ENCODE data around the gene MAP3K15.

DNA sequence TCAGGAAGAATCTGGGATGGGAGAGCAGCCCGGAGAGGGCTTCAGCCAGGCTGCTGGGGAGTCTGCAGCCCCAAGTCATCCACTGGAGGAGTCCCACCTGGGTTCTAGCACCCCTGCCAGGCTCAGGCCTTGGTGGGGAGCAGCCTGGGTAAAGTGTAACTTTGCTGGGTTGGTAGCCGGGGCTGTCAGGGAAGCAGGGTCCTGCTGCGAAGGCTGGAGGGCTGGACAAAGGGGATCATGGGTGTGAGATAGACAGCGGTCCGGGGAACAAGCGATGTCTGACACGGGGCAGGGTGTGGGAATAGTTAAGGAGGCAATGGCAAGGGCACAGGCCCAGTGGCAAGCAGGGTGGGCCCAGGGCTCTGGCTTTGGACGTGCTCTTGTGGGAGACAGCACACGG is 134.0 kb downstream of the MAP3K15 start:
- TF ChIP-seq SRF (IDR thresholded peaks at IDR 0.05; ENCODE audit: low read depth, low read length) (no peak), NFYB (CRISPR knock-in tag; IDR thresholded peaks at IDR 0.05) (no peak), ZNF44 (CRISPR knock-in tag; IDR thresholded peaks at IDR 0.05) (no peak), POLR2AphosphoS2 (IDR thresholded peaks at IDR 0.05; ENCODE audit: low read depth, low read length) (no peak), HDAC6 (IDR thresholded peaks at IDR 0.05; ENCODE audit: low read depth, low read length) (no peak)
- TF ChIP-seq, protein P1, sequence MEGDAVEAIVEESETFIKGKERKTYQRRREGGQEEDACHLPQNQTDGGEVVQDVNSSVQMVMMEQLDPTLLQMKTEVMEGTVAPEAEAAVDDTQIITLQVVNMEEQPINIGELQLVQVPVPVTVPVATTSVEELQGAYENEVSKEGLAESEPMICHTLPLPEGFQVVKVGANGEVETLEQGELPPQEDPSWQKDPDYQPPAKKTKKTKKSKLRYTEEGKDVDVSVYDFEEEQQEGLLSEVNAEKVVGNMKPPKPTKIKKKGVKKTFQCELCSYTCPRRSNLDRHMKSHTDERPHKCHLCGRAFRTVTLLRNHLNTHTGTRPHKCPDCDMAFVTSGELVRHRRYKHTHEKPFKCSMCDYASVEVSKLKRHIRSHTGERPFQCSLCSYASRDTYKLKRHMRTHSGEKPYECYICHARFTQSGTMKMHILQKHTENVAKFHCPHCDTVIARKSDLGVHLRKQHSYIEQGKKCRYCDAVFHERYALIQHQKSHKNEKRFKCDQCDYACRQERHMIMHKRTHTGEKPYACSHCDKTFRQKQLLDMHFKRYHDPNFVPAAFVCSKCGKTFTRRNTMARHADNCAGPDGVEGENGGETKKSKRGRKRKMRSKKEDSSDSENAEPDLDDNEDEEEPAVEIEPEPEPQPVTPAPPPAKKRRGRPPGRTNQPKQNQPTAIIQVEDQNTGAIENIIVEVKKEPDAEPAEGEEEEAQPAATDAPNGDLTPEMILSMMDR (CRISPR knock-in tag; IDR thresholded peaks at IDR 0.05), result no peak
- TF ChIP-seq, protein P2, sequence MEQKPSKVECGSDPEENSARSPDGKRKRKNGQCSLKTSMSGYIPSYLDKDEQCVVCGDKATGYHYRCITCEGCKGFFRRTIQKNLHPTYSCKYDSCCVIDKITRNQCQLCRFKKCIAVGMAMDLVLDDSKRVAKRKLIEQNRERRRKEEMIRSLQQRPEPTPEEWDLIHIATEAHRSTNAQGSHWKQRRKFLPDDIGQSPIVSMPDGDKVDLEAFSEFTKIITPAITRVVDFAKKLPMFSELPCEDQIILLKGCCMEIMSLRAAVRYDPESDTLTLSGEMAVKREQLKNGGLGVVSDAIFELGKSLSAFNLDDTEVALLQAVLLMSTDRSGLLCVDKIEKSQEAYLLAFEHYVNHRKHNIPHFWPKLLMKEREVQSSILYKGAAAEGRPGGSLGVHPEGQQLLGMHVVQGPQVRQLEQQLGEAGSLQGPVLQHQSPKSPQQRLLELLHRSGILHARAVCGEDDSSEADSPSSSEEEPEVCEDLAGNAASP (CRISPR knock-in tag; IDR thresholded peaks at IDR 0.05; ENCODE audit: borderline replicate concordance), result no peak
